Measurements from ENCODE around the gene PDPN.

Gene PDPN

DNA sequence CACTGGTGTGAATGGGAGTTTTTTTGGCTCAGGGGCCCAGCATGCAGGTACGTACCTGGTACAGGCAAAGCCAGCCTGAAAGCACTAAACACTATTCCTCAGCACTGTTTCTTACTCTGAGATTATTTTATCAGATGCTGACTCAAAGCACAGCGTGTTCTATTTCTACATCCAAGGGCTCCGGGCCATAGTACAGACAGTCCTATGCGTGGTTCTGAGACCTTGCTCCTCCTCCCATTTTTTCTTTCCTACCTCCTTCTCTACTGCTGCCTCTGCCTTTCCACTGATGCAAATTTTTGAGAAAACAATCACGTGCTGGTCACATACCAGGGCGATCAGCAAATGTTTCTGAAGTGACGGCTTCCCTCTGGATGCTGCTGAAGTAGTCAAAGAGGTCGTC, 36.3 kb downstream of the PDPN start:
- TF ChIP-seq YY1 (IDR thresholded peaks at IDR 0.05; ENCODE audit: low read depth) (no peak), NFIC (IDR thresholded peaks at IDR 0.05) (no peak), TAF1 (IDR thresholded peaks at IDR 0.05; ENCODE audit: low read depth) (no peak), EP300 (IDR thresholded peaks at IDR 0.05; ENCODE audit: borderline replicate concordance) (no peak), TEAD4 (IDR thresholded peaks at IDR 0.05) (no peak), CREB1 (IDR thresholded peaks at IDR 0.05; ENCODE audit: low read depth) (no peak), TCF12 (IDR thresholded peaks at IDR 0.05; ENCODE audit: low read depth) (no peak), RAD21 (IDR thresholded peaks at IDR 0.05; ENCODE audit: low read depth) (no peak), CEBPB (IDR thresholded peaks at IDR 0.05) (no peak), FOXM1 (IDR thresholded peaks at IDR 0.05; ENCODE audit: borderline replicate concordance, low read depth) (no peak), ZBTB7A (IDR thresholded peaks at IDR 0.05; ENCODE audit: low read depth) (no peak), EGR1 (IDR thresholded peaks at IDR 0.05) (no peak)
- TF ChIP-seq, protein P1, sequence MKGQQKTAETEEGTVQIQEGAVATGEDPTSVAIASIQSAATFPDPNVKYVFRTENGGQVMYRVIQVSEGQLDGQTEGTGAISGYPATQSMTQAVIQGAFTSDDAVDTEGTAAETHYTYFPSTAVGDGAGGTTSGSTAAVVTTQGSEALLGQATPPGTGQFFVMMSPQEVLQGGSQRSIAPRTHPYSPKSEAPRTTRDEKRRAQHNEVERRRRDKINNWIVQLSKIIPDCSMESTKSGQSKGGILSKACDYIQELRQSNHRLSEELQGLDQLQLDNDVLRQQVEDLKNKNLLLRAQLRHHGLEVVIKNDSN (IDR thresholded peaks at IDR 0.05), result no peak
- TF ChIP-seq, protein P2, sequence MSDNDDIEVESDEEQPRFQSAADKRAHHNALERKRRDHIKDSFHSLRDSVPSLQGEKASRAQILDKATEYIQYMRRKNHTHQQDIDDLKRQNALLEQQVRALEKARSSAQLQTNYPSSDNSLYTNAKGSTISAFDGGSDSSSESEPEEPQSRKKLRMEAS (IDR thresholded peaks at IDR 0.05), result no peak
- TF ChIP-seq, protein P3, sequence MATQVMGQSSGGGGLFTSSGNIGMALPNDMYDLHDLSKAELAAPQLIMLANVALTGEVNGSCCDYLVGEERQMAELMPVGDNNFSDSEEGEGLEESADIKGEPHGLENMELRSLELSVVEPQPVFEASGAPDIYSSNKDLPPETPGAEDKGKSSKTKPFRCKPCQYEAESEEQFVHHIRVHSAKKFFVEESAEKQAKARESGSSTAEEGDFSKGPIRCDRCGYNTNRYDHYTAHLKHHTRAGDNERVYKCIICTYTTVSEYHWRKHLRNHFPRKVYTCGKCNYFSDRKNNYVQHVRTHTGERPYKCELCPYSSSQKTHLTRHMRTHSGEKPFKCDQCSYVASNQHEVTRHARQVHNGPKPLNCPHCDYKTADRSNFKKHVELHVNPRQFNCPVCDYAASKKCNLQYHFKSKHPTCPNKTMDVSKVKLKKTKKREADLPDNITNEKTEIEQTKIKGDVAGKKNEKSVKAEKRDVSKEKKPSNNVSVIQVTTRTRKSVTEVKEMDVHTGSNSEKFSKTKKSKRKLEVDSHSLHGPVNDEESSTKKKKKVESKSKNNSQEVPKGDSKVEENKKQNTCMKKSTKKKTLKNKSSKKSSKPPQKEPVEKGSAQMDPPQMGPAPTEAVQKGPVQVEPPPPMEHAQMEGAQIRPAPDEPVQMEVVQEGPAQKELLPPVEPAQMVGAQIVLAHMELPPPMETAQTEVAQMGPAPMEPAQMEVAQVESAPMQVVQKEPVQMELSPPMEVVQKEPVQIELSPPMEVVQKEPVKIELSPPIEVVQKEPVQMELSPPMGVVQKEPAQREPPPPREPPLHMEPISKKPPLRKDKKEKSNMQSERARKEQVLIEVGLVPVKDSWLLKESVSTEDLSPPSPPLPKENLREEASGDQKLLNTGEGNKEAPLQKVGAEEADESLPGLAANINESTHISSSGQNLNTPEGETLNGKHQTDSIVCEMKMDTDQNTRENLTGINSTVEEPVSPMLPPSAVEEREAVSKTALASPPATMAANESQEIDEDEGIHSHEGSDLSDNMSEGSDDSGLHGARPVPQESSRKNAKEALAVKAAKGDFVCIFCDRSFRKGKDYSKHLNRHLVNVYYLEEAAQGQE (IDR thresholded peaks at IDR 0.05; ENCODE audit: low read depth), result no peak

DNA sequence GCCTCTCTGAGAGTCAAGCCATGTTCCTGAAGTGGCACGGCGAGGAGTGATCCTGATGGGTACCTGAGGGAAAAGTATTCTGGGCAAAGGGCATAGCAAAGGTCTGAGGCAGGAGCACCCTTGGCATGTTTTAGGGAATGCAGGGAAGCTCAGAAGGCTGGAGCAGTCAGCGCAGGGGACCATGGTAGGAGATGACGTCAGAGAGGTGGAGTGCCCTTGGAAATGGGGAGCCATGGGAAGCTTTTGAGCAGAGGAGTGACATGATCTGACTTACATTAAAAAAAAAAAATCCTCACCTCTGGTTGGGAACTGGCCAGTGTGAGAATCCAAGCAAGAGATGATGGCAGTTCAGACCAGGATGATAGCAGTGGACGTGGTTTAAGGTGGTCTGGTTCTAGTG, 37.2 kb downstream of the PDPN start:
- no peak for TF ChIP-seq FOXM1 (IDR thresholded peaks at IDR 0.05; ENCODE audit: borderline replicate concordance, low read depth)
- TF ChIP-seq CEBPB (IDR thresholded peaks at IDR 0.05), result no peak
- no peak for TF ChIP-seq TEAD4 (IDR thresholded peaks at IDR 0.05)
- TF ChIP-seq, protein P1 (IDR thresholded peaks at IDR 0.05), result no peak
- TF ChIP-seq RAD21 (IDR thresholded peaks at IDR 0.05; ENCODE audit: low read depth), result no peak
- TF ChIP-seq, protein P2 (IDR thresholded peaks at IDR 0.05), result no peak
- no peak for TF ChIP-seq EP300 (IDR thresholded peaks at IDR 0.05; ENCODE audit: borderline replicate concordance)
- TF ChIP-seq EGR1 (IDR thresholded peaks at IDR 0.05), result no peak
- TF ChIP-seq TAF1 (IDR thresholded peaks at IDR 0.05; ENCODE audit: low read depth), result no peak
- TF ChIP-seq CREB1 (IDR thresholded peaks at IDR 0.05; ENCODE audit: low read depth), result no peak
- TF ChIP-seq TCF12 (IDR thresholded peaks at IDR 0.05; ENCODE audit: low read depth), result no peak
- TF ChIP-seq, protein P3 (IDR thresholded peaks at IDR 0.05; ENCODE audit: low read depth), result no peak
- no peak for TF ChIP-seq YY1 (IDR thresholded peaks at IDR 0.05; ENCODE audit: low read depth)
- TF ChIP-seq ZBTB7A (IDR thresholded peaks at IDR 0.05; ENCODE audit: low read depth), result no peak

DNA sequence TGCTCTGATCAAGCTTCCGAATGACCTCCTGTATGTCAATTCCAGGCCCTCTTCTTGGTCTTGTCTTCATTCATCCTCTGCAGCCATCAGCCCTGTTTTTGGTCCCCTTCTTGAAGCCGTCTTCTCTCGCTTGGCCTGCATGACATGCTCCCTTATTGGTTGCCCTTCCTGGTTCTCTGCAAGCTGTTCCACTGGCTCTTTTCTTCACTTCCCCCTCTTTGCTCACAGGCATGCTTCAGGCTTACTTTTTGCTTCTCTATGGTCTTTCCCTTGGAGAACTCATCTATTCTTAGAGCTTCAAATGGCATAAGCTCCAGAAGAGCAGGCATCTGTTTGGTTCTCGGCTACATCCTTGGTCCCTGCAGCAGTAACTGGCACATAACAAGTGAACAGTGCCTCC, 38.8 kb downstream of the PDPN start:
- no peak for TF ChIP-seq CREB1 (IDR thresholded peaks at IDR 0.05; ENCODE audit: low read depth)
- TF ChIP-seq FOXM1 (IDR thresholded peaks at IDR 0.05; ENCODE audit: borderline replicate concordance, low read depth), result no peak
- TF ChIP-seq TAF1 (IDR thresholded peaks at IDR 0.05; ENCODE audit: low read depth), result no peak
- no peak for TF ChIP-seq TCF12 (IDR thresholded peaks at IDR 0.05; ENCODE audit: low read depth)
- TF ChIP-seq, protein P2 (IDR thresholded peaks at IDR 0.05), result no peak
- TF ChIP-seq YY1 (IDR thresholded peaks at IDR 0.05; ENCODE audit: low read depth), result no peak
- no peak for TF ChIP-seq EP300 (IDR thresholded peaks at IDR 0.05; ENCODE audit: borderline replicate concordance)
- TF ChIP-seq, protein P3 (IDR thresholded peaks at IDR 0.05; ENCODE audit: low read depth), result no peak
- no peak for TF ChIP-seq ZBTB7A (IDR thresholded peaks at IDR 0.05; ENCODE audit: low read depth)
- TF ChIP-seq NFIC (IDR thresholded peaks at IDR 0.05), result no peak
- no peak for TF ChIP-seq EGR1 (IDR thresholded peaks at IDR 0.05)
- TF ChIP-seq, protein P1 (IDR thresholded peaks at IDR 0.05), result no peak
- no peak for TF ChIP-seq TEAD4 (IDR thresholded peaks at IDR 0.05)
- TF ChIP-seq RAD21 (IDR thresholded peaks at IDR 0.05; ENCODE audit: low read depth), result no peak
- no peak for TF ChIP-seq CEBPB (IDR thresholded peaks at IDR 0.05)

Measured in Ishikawa (cell line).